HG03175 (cell line): ENCODE measurements around the gene MAMDC2.
"Not testable (repeated sequence)": the region's sequence is repeated elsewhere in the genome, so short reads cannot be mapped to it uniquely, and the experiment has no call there.

Experiments used
- ATAC-seq: cut with Tn5 transposase; IDR thresholded peaks from one replicate; pipeline ENCODE4 v1.9.1; 2021; ENCODE audit warnings: mild to moderate bottlenecking, moderate library complexity; ENCODE audit not compliant: unreplicated experiment

MAMDC2 gene

DNA sequence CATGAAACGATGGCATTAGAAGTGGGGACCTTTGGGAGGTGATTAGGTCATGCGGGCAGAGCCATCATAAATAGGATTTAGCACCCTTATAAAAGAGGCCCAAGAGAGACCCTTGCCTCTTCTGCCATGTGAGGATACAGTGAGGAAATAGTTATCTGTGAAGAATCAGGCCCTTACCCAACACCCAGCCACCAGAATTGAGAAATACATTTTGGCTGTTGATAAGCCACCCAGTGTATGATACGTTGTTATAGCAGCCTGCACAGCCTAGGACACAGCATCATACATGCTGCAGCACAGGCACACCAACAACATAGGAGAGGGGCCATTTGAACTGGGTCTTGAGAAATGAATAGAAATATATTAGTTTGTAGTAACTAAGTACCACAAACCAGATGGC is 8.0 kb upstream of the MAMDC2 start:
- ATAC-seq = no peak

DNA sequence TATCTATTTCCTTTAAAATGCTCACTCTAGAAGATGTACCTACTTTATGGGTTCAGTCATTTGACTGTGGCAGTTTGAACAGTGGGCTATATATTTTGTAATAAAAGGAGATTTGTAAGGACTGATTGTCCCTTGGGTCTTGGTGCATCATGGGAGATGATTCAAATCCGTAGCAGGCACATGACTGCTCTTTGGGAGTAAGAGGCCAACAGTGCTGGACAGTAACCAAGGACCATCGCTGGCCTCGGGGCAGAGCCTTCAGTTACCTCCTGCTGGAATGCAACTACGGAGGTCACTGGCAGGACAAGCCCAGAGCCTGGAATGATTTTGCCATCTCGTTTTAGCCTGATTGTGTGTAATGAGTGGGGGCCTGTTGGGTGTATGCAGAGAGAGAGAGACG is 7.0 kb upstream of the MAMDC2 start:
- ATAC-seq = no peak

DNA sequence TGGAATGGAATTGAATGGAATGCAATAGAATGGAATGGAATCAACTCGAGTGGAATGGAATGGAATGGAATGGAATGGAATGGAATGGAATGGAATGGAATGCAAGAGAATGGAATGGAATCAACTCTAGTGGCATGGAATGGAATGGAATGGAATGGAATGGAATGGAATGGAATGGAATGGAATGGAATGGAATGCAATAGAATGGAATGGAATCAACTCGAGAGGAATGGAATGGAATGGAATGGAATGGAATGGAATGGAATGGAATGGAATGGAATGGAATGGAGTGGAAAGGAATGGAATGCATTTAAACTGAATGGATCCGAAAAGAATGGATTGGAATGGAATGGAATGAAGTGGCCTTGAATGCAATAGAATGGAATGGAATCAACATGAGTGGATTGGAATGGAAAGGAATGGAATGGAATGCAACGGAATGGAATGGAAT is 5.5 kb upstream of the MAMDC2 start:
- not testable (repeated sequence) for ATAC-seq

DNA sequence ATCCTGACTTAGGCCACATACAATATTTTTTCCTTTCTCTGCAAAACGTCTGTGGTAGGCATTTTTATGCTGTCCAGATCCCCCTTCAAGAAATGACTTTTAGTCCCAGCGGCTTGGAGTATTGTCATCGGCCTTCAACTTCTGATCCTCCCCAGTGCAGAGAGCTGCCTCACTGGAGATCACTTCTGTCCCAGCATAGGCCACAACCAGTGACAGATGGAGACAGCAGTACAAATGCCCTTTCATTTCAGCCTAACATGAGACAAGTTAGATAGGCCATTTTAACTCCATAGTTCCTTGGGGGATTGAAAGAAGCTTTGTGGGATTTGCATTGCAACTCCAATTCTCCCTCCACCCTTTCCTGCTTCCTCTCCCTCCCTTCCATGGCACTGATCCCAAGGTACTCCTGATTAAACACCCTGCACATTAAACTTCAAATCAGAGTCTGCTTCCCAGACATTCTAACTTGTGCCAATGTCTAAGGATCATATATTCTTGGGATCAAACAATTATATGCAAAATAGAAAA is 3.2 kb upstream of the MAMDC2 start:
- no peak for ATAC-seq

DNA sequence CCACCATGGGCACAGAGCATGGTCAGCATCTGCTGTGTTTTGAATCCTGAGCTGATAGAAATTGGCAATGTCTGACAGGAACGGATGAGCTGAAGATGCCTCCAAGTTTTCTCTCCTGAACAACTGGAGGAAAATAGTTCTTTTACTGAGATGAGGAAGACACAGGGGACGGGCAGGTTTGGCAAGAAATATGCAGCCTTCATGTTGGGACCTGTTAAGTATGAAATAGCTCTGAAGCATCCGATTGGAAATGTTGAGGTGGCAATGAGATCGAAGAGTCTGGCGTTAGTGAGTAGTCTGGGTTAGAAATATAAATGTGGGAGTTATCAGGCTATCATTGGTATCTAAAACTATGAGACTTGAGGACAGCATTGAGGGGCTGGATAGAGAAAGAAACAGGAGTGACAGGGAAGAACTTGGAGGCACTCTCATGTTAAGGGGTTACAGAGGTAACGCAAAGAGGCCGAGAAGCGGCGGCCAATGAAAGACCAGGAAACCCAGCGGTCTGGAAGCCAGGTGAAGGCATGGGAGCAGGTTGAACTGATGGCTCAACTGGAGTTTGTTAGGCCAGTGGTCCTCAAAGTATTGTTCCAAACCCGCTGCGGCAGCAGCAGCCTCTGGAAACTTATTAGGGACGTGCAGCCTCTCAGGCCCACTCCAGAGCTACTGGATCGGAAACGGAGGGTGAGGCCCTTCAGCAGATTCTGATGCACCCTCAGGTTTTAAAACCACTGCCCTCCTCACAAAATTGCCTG is 1.0 kb upstream of the MAMDC2 start:
- ATAC-seq = no peak

DNA sequence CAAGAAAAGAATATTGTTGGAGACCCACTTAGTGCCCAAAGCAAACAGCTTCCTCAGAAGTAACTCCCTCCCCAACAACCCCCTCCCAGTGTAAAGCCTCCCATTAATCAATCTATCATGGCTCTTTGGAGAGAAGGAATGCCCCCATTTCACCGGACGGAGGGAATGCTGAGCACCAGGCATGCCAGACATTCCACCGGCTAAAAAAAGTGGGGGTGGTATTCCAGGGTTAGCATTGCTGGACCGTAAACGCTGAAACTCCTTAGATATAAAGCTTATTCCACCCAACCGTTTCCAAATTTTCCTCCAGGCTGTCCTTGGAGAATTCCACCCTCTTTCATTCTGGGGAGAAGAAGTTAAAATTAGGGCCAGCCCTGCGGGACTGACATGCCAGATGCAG is 363 bp upstream of the MAMDC2 start:
- no peak for ATAC-seq

DNA sequence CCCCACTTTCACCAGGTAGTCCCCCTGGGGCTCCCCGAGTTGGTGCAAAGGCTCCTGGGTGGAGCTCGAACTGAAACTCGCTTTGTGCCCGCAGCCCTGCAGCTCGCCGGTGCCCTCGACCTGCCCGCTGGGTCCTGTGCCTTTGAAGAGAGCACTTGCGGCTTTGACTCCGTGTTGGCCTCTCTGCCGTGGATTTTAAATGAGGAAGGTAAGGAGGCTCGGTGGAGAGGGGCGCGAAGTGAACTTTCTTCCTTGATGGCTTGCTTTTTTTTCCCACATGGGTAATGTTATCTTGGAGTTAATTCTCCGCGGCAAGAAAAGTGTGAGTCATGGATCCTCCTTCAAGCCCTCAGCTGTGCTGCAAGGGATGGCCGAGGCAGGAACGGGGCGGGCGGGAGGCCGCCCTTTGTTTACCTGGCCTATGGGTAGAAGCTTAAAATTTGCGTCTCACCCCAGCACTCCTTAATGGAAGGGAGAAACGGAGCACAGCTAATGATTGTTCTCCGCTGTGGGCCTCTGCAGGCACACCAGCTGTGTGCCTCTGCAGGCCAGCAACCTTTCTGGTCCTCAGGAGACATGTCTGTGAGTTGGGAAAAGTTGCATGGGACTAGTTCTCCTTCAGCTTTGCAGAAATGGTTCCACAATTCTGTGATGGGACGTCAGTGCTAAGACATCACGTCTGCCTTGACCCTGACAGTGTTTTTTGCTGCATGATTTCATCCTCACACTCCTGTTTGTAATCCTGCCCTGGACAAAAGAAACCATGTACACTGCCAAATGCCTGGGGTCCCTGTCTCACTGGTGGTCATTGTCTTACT is 1.1 kb downstream of the MAMDC2 start:
- no peak for ATAC-seq

DNA sequence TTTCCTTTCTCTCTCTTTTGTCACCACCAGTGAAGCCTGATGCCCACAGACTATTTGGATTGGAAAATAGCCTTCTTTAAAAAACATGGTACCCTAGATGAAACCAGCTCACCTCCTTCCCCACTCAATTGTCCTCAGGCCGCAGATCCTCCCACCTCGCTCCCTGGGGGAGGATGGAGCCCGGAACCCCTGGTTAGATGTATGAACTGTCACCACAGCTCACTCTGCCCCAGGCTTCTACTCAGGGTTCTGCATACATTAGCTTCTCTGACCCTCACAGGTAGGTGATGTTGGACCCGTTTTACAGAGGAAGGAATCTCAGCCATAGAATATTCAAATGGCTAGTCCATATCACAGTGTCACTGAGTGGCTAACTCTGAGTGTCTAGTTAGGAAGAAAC is 1.8 kb downstream of the MAMDC2 start:
- ATAC-seq = no peak

DNA sequence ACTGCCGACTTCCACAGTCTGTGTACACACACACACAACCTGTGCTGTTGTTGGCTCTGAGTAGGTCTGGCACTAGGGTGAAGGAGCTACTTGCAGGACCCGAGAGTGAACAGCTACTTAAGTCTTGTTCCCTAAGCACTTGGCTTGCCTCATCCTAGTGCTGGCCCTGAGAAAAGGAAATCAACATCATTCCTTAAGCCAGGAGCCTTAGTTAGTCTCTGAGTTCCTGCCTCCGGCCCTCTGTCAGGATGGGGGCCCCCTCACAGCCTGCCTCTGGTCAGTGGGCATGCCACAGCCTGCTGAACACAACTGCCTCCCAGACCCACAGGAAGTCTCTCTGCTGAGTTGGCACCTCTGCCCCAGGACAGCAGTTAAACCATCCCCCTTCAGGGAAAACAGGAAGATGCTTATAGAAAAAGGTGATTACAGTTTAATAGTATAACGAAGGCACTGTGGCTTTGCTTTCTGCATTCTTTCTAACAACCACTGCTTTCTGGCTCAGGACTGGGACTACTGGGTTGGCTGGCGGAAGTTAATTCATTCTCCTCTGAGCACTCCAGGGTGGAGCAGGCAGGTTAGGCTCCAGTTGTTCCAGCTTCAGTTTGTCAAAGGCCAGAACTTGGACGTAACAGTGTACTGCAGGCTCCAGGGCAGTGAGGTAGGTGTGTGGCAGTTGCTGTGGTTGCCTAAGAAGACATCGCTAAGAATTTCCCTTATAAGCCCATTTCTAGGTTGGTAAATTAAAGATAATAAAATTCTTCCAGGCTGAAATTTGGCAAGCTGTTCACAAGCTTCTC is 2.8 kb downstream of the MAMDC2 start:
- ATAC-seq = no peak

DNA sequence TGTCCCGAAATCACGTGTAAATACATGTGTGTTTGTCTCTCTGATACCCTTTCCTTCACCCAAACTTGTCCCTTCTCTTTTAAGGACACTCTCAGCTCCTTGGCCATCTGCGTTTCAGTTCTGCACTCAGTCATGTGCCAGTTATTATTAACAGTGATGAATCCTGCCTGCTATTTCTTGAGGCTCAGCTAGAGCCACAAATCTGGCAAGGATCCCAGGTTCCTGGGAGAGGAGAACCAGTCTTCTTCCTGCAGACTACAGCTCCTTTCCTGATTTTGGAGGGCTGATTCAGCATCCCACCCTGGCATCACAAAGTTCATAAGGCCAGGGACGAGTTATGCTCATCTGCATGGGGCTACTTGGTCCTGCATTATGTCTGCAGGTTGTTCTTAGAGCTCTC is 5.6 kb downstream of the MAMDC2 start:
- no peak for ATAC-seq

DNA sequence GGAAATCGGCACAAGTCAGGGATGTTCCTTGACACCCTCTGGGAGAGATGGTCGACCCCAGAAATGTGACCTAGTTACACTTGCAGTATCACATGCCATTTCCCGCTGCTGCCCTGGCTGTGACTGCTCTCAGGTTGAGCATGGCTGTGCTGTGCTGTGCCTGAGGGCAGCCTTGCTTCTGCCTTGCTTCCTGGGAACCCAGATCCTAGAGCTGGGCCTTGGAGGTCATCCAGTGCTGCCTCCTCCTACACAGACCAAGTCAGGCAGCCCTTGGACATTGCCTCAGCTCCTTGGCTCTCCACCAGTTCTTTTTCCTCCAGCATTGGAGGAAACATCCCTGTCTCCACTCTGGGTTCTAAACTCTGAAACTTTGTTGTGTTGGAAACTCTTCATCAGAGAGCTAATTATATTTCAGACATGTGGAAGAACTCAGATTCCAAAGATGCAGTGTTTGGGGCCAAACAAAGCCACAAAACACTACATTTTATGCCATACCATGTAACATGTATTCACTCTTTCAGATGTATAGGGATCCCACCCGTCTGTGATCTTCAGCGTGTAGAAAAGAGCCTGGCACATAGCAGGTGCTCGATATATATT is 6.1 kb downstream of the MAMDC2 start:
- no peak for ATAC-seq

DNA sequence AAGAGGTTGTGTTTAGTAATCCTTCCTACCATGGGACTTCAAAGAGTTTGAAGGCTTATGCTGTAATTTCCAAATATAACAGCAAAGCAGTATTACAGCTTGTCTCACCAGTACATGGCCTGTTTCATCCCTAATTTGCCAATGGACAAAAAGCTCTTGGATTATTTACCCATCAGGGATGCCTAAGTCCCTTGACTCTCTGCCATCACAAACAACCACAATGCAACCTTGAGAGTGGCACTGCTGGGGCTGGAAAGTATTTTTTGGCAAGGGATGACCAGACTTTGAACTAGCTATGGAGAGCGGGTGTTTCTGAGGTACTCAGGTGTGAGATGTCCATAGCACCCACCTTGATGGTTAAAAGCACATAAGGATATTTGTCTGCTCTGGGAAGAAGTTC is 9.1 kb downstream of the MAMDC2 start:
- no peak for ATAC-seq

DNA sequence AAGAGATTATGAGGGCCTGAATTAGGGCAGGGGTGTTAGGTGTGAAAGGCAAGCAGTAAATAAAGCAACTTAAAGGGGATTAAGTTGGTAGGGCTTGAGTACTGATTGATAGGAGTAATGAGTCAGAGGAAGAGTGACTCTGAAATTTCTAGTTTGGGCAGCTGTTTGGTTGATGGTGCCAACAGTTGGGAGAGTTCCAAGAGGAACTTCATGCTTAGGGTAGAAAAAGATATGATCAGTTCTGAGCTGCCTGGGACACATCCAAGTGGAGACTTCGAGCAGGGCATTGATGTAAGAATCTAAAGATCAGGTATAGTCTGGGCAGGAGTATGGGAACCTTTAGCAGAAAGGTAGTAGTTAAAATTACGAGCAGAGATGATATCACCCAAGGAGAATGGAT is 10.2 kb downstream of the MAMDC2 start:
- no peak for ATAC-seq

DNA sequence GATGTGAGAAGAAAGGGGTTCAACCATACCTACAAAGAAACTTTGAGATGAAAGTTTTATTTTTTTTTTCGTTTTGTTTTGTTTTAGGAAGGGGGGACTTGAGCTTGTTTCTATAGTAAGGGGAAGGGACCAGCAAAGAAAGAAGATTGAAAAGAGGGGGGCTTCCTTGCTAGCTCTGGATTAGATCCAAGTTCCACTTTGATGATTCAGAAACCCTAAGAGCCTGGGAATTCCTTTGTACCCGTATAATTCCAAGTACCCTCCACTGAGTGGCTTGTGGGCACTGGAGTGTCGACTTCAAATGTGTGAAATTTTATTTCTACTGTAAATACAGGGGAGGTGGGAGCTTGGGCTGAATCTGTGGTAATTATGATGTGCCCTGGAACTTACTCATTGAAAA is 10.9 kb downstream of the MAMDC2 start:
- ATAC-seq = no peak

DNA sequence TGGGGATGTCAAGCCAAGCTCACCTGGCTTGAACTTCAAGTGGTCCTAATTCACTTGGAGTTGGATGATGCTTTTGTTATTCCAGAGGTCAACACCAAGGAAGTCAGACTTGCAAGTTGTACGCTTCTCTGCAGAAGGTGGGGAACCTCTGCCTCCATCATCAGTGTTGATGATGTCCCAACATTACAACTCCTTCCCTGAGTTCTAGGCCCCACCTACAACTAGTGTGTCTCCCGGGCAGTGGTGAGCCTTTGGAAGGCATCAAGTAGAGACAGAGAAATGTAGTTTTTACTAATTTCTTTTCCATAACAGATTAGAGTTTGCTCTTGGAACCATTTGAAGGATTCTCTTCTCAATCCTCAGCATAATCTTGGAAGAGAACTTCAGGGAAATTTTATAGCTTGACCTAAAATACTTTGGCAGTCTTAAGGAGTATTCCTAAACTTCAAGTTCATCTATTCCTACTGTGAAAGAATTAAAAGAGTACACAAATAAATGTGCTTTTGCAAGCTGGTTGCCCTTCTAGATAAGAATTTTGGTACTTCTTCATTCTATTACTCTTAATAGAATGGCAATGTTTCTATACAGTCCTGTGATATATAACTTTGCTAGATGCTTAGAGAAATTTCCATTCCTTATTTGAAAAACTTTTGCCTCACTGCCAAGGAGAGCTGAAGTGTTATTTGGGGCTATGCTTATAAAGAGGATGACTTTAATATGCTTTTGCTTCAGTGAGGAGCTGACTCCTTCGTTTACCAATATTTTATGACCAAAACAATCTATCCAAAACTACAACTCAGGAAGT is 12.0 kb downstream of the MAMDC2 start:
- ATAC-seq = no peak

DNA sequence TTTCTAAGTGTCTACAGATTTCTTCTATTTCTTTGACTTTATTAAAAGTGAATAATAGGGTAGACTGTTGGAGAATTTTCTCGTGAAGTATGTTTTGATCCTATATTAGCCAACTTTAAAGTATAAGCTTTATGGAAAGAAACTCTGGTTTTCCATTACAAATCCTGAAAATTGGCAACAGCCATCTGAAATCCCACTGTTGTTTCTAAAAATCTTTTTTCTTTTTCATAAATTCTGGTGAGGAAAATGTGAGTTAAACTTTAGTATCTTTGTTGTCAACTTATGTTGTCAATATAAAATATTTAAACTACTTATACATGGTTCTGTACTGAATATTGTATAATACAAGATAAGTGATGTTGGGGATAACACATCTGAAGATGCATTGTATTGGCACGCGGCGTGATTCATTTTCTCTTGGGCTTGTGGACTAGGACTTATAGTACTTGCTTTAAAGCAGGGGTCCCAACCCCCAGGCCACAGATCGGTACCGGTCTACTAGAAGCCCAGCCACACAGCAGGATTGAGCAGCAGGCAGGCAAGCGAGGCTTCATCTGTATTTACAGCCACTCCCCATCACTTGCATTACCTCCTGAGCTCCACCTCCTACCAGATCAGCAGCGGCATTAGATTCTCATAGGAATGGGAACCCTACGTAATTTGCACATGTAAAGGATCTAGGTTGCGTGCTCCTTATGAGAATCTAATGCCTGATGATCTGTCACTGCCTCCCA is 12.7 kb downstream of the MAMDC2 start:
- no peak for ATAC-seq

DNA sequence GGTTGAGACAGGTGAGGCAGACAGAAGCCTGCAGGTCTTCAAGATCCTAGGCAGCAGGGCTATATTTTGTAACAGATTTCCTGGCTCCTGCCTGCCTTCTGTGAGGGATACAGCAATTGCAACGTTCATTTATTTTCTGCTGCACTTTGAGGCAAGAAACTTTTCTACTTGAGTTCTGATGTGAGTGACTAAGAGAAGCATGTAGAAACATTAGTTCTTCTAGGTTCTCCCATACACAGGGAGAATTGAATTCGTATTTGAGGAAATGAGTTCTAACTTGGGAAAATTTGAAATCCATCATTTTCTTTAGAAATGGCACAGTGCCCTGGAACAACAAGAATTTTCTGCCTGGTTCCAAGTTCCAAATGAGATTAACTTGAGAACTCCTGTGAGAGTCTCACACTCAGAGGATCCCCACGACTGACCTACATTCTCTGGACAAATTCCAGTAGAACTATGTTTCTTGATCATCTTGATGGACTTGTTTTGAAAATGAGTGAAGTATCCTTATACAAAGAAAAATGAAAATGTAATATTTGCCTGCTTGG is 15.0 kb downstream of the MAMDC2 start:
- ATAC-seq = no peak

DNA sequence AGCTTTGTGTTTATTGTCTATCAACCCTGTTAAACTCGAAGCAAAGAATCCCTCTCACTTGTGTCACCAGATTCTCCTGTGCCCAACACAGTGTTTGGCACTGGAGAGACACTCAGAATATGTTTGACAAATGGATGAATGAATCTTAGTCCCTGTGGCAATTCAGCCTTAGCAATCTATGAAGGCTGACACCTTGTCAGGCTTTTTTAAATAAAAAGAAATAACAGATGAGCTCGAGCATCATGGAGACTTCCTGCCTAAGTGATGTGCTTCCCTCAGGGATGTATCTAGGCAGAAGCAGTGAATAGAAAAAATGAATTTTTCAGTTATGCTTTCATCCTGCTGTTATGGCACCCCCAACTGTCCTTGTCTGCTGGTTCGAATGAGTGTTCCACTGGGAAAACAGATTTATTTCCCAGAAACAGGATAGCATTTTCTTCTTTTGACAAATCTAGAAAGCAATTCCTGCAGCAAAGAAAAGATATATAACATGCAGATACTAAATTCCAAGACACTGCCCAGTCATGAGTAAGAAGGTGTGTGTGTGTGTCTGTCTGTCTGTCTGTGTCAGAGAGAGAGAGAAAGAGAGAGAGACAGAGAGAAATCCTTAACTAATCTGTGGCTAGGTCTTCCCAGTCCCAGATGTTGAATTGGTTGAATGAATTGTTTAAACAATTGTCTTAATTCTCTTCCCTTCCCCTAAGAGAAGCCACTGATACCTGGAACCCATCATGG is 16.7 kb downstream of the MAMDC2 start:
- ATAC-seq = no peak
